ENCODE results near the gene ICE1. TPM values are rescaled to one million over a fixed set of nuclear protein-coding genes. Genes with fewer than 3 reads are reported as not detected.
A peak's percentile ranks its signal among the peaks of the same experiment; 100 is the strongest.
"Not testable (repeated sequence)": the region's sequence is repeated elsewhere in the genome, so short reads cannot be mapped to it uniquely, and the experiment has no call there.

ICE1 gene
- total and polyA plus RNA-seq, 2 of the 4 experiments (the other 2 are of a cell fraction), result 9.0 to 18.5 TPM

DNA sequence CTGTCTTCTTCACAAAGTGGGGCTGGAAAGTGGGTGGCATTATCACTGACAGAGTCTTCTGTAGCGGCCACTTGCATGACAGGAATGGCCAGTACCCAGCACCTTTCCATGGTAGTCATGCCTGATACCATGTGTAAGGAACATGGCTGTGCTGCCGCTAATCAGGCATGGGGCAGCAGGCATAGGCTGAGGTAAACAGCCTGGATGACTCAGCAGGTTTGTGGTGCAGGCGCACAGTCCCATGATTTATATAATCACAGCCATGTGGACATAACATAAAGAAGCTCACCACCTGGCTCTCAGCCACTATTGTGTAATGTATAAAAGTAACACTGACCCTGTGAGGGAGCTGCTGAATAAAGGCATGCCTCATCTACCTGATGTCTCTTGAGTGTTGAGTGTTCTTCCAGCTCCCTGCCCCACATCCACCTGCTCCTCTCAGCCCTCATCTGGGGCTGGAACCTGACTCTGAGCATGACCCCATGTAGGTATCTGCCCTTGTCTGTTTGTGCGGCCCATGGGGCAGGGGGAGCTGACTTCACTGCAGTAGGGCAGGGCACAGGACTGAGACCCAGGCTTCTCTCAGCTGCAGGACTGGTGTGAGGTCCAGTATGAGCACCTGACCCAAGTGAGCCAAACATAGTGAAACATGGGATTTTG lies 13.2 kb upstream of the ICE1 start:
- H2BK120ac ChIP-seq (ENCODE audit: low read depth, low read length), result no peak overlapping the region
- no peak overlapping the region for H3K14ac ChIP-seq (replicated peaks; ENCODE audit: low read depth, low read length)
- no peaks in the 10 kb centered on the region for H3K27me3 ChIP-seq (ENCODE audit: control insufficient read depth, insufficient read depth, low read length)
- no peak overlapping the region for H3K27ac ChIP-seq (ENCODE audit: insufficient read depth, low read length)
- H3K36me3 ChIP-seq (ENCODE audit: control insufficient read depth, insufficient read depth, low read length), result no peaks in the 10 kb centered on the region
- no peak overlapping the region for H3K4me2 ChIP-seq (ENCODE audit: low read depth, low read length)
- no peaks in the 10 kb centered on the region for H3K4me1 ChIP-seq (ENCODE audit: control insufficient read depth, insufficient read depth, low read length)
- no peak overlapping the region for H3K4ac ChIP-seq (ENCODE audit: low read depth, low read length)
- H2BK15ac ChIP-seq (ENCODE audit: low read depth, low read length), result no peak overlapping the region
- H2BK20ac ChIP-seq (ENCODE audit: low read depth, low read length), result no peak overlapping the region
- no peaks in the 10 kb centered on the region for H3K79me1 ChIP-seq (ENCODE audit: low read depth in 1 of 2, low read length in 2 of 2)
- H3K23ac ChIP-seq (ENCODE audit: low read depth, low read length), result no peak overlapping the region
- no peak overlapping the region for H3K9ac ChIP-seq (ENCODE audit: low read depth, low read length)
- in situ Hi-C loops (cut with MboI; ENCODE audit: low sequenced_read_pairs) (no loop called here), dilution Hi-C loops (cut with HindIII; ENCODE audit: low sequenced_read_pairs, unreplicated experiment) (no loop called here), intact Hi-C loops (cut with micrococcal nuclease) (no loop called here)
- no peak overlapping the region for H2AFZ ChIP-seq (replicated peaks; ENCODE audit: low read length, poor library complexity)
- no peak overlapping the region for H2AK5ac ChIP-seq (ENCODE audit: low read depth, low read length)
- H3K9me3 ChIP-seq (ENCODE audit: control insufficient read depth, insufficient read depth, low read length), result no peaks in the 10 kb centered on the region
- BruUV-seq (replicated peaks), result no TSS peak
- no peaks in the 10 kb centered on the region for H4K20me1 ChIP-seq (ENCODE audit: insufficient read depth, low read length)
- no peak for TF ChIP-seq RFX5 (IDR thresholded peaks at IDR 0.05; ENCODE audit: low read depth, low read length)
- TF ChIP-seq, protein P1, sequence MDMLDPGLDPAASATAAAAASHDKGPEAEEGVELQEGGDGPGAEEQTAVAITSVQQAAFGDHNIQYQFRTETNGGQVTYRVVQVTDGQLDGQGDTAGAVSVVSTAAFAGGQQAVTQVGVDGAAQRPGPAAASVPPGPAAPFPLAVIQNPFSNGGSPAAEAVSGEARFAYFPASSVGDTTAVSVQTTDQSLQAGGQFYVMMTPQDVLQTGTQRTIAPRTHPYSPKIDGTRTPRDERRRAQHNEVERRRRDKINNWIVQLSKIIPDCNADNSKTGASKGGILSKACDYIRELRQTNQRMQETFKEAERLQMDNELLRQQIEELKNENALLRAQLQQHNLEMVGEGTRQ (IDR thresholded peaks at IDR 0.05; ENCODE audit: low read depth, low read length), result no peak
- peak; percentile 80 for TF ChIP-seq NFE2L2 (IDR thresholded peaks at IDR 0.05; ENCODE audit: low read depth, low read length)
- 0 out of 2 replicates have a peak, but pooled peaks have one; percentile 5 for TF ChIP-seq CEBPB (IDR thresholded peaks at IDR 0.05; ENCODE audit: low read depth, low read length)
- TF ChIP-seq CHD1 (IDR thresholded peaks at IDR 0.05; ENCODE audit: low read depth, low read length), result no peak
- TF ChIP-seq FOS (IDR thresholded peaks at IDR 0.05; ENCODE audit: low read depth, low read length), result no peak
- no peak for TF ChIP-seq RAD21 (IDR thresholded peaks at IDR 0.05; ENCODE audit: low read length)
- H4K91ac ChIP-seq (ENCODE audit: insufficient read depth, low read depth, low read length), result no peak overlapping the region
- no peaks in the 10 kb centered on the region for H3K9me1 ChIP-seq (ENCODE audit: insufficient read depth, low read length)
- no peak overlapping the region for H3K56ac ChIP-seq (ENCODE audit: extremely low read depth, insufficient read depth, low read length)
- no CpG with 5 or more reads among the region's 4 CpGs for WGBS, 2 experiments (ENCODE audit: extremely low coverage in 2 of 2, insufficient read length in 1 of 2)
- H3K18ac ChIP-seq (ENCODE audit: low read depth, low read length), result no peak overlapping the region
- POLR2A ChIA-PET (ENCODE audit: unreplicated experiment), result no interaction called here
- no peak overlapping the region for H2BK5ac ChIP-seq (ENCODE audit: low read depth, low read length, poor library complexity, severe bottlenecking)
- CTCF ChIA-PET, result no interaction called here
- no peak overlapping the region for H4K8ac ChIP-seq (ENCODE audit: low read depth in 2 of 2, low read length in 2 of 2)
- ATAC-seq (ENCODE audit: low read depth) (no peak), DNase-seq (peak; percentile 20)
- H4K5ac ChIP-seq (ENCODE audit: low read depth, low read length), result no peak overlapping the region
- H2AK9ac ChIP-seq (replicated peaks; ENCODE audit: low read depth, low read length, poor library complexity), result no peak overlapping the region
- no peak overlapping the region for H3K4me3 ChIP-seq (ENCODE audit: insufficient read depth, low read depth, low read length)

DNA sequence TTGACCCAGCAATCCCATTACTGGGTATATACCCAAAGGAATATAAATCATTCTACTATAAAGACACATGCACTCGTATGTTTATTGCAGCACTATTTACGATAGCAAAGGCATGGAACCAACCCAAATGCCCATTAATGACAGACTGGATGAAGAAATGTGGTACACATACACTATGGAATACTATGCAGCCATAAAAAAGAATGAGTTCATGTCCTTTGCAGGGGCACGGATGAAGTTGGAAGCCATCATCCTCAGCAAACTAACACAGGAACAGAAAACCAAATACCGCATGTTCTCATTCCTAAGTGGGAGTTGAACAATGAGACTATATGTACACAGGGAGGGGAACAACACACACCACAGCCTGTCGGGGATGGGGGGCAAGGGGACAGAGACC lies 8.6 kb upstream of the ICE1 start:
- BruUV-seq (replicated peaks); H2AK9ac ChIP-seq (replicated peaks; ENCODE audit: low read depth, low read length, poor library complexity); H3K18ac ChIP-seq (ENCODE audit: low read depth, low read length); H3K36me3 ChIP-seq (ENCODE audit: control insufficient read depth, insufficient read depth, low read length); H2BK120ac ChIP-seq (ENCODE audit: low read depth, low read length); dilution Hi-C loops (cut with HindIII; ENCODE audit: low sequenced_read_pairs, unreplicated experiment); H3K4me2 ChIP-seq (ENCODE audit: low read depth, low read length); H3K9me1 ChIP-seq (ENCODE audit: insufficient read depth, low read length); H3K27ac ChIP-seq (ENCODE audit: insufficient read depth, low read length); H3K4me3 ChIP-seq (ENCODE audit: insufficient read depth, low read depth, low read length); H4K8ac ChIP-seq (ENCODE audit: low read depth in 2 of 2, low read length in 2 of 2); CTCF ChIA-PET; H2BK15ac ChIP-seq (ENCODE audit: low read depth, low read length); H2AK5ac ChIP-seq (ENCODE audit: low read depth, low read length); H3K27me3 ChIP-seq (ENCODE audit: control insufficient read depth, insufficient read depth, low read length); DNase-seq; H3K79me1 ChIP-seq (ENCODE audit: low read depth in 1 of 2, low read length in 2 of 2); POLR2A ChIA-PET (ENCODE audit: unreplicated experiment); H4K91ac ChIP-seq (ENCODE audit: insufficient read depth, low read depth, low read length); H3K4me1 ChIP-seq (ENCODE audit: control insufficient read depth, insufficient read depth, low read length); H4K20me1 ChIP-seq (ENCODE audit: insufficient read depth, low read length); H3K56ac ChIP-seq (ENCODE audit: extremely low read depth, insufficient read depth, low read length); H3K14ac ChIP-seq (replicated peaks; ENCODE audit: low read depth, low read length); H3K4ac ChIP-seq (ENCODE audit: low read depth, low read length); H2BK5ac ChIP-seq (ENCODE audit: low read depth, low read length, poor library complexity, severe bottlenecking); intact Hi-C loops (cut with micrococcal nuclease); H3K23ac ChIP-seq (ENCODE audit: low read depth, low read length); H3K9me3 ChIP-seq (ENCODE audit: control insufficient read depth, insufficient read depth, low read length); H2AFZ ChIP-seq (replicated peaks; ENCODE audit: low read length, poor library complexity); ATAC-seq (ENCODE audit: low read depth); H3K9ac ChIP-seq (ENCODE audit: low read depth, low read length); H4K5ac ChIP-seq (ENCODE audit: low read depth, low read length); H2BK20ac ChIP-seq (ENCODE audit: low read depth, low read length): not testable (repeated sequence)
- WGBS, 2 experiments (ENCODE audit: extremely low coverage in 2 of 2, insufficient read length in 1 of 2), result no CpG with 5 or more reads among the region's 5 CpGs
- in situ Hi-C loops (cut with MboI; ENCODE audit: low sequenced_read_pairs), result loop anchor here (10.0 kb wide), 1 partner anchor 539 kb away; no protein-coding TSS in a partner anchor
